ENCODE data around the gene MLLT3. TPM values are rescaled to one million over a fixed set of nuclear protein-coding genes. Genes with fewer than 3 reads are reported as not detected.

The MLLT3 gene
- total RNA-seq, 4 donors from 2014 or later = 10.8 to 17.5 (median 12.4) TPM

- no peak for DNase-seq (ENCODE audit: low spot score in 2 of 2)
- Histone ChIP-seq H3K4me1 (peaks cover 5% of the 10 kb centered on the region), H3K4me3 (no peak overlapping the region), H3K27me3 (no peaks in the 10 kb centered on the region), H3K9me3 (no peaks in the 10 kb centered on the region), H3K36me3 (no peaks in the 10 kb centered on the region), H3K27ac (no peak overlapping the region)
- no peak for TF ChIP-seq CTCF (IDR thresholded peaks at IDR 0.05)
- TF ChIP-seq POLR2AphosphoS5 (IDR thresholded peaks at IDR 0.05) = no peak
- no peak for TF ChIP-seq POLR2A (IDR thresholded peaks at IDR 0.05)
- TF ChIP-seq EP300 (IDR thresholded peaks at IDR 0.05) = no peak
- WGBS = 86% methylated on average over 4 of the region's 4 CpGs
These were observed 72.0 kb downstream of the MLLT3 start for GRCh38 chr9:20550326-20550725.

GRCh38 chr9:20549053-20549452 is 73.2 kb downstream of the MLLT3 start:
- 98% methylated on average over 3 of the region's 3 CpGs for WGBS
- DNase-seq (ENCODE audit: low spot score in 2 of 2) = no peak

GRCh38 chr9:20545023-20545622 is 77.2 kb downstream of the MLLT3 start:
- Histone ChIP-seq H3K27ac (no peak overlapping the region), H3K4me1 (no peaks in the 10 kb centered on the region), H3K4me3 (no peak overlapping the region), H3K9me3 (peaks cover 7% of the 10 kb centered on the region), H3K27me3 (no peaks in the 10 kb centered on the region), H3K36me3 (no peaks in the 10 kb centered on the region)
- TF ChIP-seq CTCF (IDR thresholded peaks at IDR 0.05) (no peak), EP300 (IDR thresholded peaks at IDR 0.05) (no peak), POLR2AphosphoS5 (IDR thresholded peaks at IDR 0.05) (no peak), POLR2A (IDR thresholded peaks at IDR 0.05) (no peak)
- 93% methylated on average over 3 of the region's 3 CpGs for WGBS
- no peak for DNase-seq (ENCODE audit: low spot score in 2 of 2)

More at GRCh38 chr9:20549053-20549452, 73.2 kb downstream of the MLLT3 start:
- Histone ChIP-seq H3K27ac (no peak overlapping the region), H3K4me1 (peaks cover 5% of the 10 kb centered on the region), H3K36me3 (no peaks in the 10 kb centered on the region), H3K9me3 (no peaks in the 10 kb centered on the region), H3K27me3 (no peaks in the 10 kb centered on the region), H3K4me3 (no peak overlapping the region)
- TF ChIP-seq POLR2AphosphoS5 (IDR thresholded peaks at IDR 0.05) = no peak
- TF ChIP-seq POLR2A (IDR thresholded peaks at IDR 0.05) = no peak
- no peak for TF ChIP-seq CTCF (IDR thresholded peaks at IDR 0.05)

GRCh38 chr9:20540169-20540863 is 82.0 kb downstream of the MLLT3 start:
- no peaks in the 10 kb centered on the region for H3K27me3 ChIP-seq
- no peaks in the 10 kb centered on the region for H3K4me1 ChIP-seq
- H3K27ac ChIP-seq = no peak overlapping the region
- H3K36me3 ChIP-seq = no peaks in the 10 kb centered on the region
- no peak for DNase-seq (ENCODE audit: low spot score in 2 of 2)
- no peak overlapping the region for H3K4me3 ChIP-seq
- H3K9me3 ChIP-seq = peaks cover 9% of the 10 kb centered on the region
- 98% methylated on average over 3 of the region's 5 CpGs for WGBS
- TF ChIP-seq CTCF (IDR thresholded peaks at IDR 0.05) = no peak
- TF ChIP-seq POLR2AphosphoS5 (IDR thresholded peaks at IDR 0.05) = no peak

DNA sequence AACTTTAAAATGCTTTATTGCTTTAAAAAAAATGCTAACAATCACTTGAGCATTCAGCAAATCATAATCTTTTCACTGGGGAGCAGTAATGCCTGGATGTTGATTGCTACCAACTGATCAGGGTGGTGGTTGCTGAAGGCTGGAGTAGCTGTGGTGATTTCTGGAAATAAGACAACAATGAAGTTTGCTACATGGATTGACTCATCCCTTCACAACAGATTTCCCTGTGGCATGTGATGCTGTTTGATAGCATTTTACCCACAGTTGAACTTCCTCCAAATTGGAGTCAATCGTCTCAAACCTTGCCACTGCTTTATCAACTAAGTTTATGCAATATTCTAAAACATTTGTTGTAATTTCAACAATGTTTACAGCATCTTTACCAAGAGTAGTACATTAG is 83.3 kb downstream of the MLLT3 start:
- 25% methylated on average over 1 of the region's 1 CpG for WGBS
- no peak for TF ChIP-seq POLR2AphosphoS5 (IDR thresholded peaks at IDR 0.05)
- no peak for TF ChIP-seq EP300 (IDR thresholded peaks at IDR 0.05)
- TF ChIP-seq CTCF (IDR thresholded peaks at IDR 0.05) = no peak
- TF ChIP-seq POLR2A (IDR thresholded peaks at IDR 0.05) = no peak
- no peak overlapping the region for H3K27ac ChIP-seq
- H3K36me3 ChIP-seq = no peaks in the 10 kb centered on the region
- DNase-seq (ENCODE audit: low spot score in 2 of 2) = no peak
- H3K27me3 ChIP-seq = no peaks in the 10 kb centered on the region
- H3K4me3 ChIP-seq = no peak overlapping the region
- H3K4me1 ChIP-seq = no peaks in the 10 kb centered on the region
- H3K9me3 ChIP-seq = peaks cover 9% of the 10 kb centered on the region

Measured in suprapubic skin (tissue), 4 donors.